K562 (cell line): ENCODE measurements around the gene TTYH2. TPM values are rescaled to one million over a fixed set of nuclear protein-coding genes. Genes with fewer than 3 reads are reported as not detected.
A peak's percentile ranks its signal among the peaks of the same experiment; 100 is the strongest.

Experiments used
- FOSL1 ChIP-seq: fragments of 200-800 bp; sonication (Bioruptor generic); conservative IDR thresholded peaks from 2 replicates; pipeline ENCODE4 v1.6.1; 2016; ENCODE audit warnings: missing genetic modification characterization, missing compliant biosample characterization
- FOXP1 ChIP-seq: sonication (generic); formaldehyde crosslinking; IDR thresholded peaks from 2 replicates; pipeline ENCODE4 v1.8.0; 2022; ENCODE audit warnings: mild to moderate bottlenecking, missing genetic modification reagents
- KLF16 ChIP-seq: IDR thresholded peaks from 2 replicates; pipeline ENCODE4 v1.6.1; 2016; ENCODE audit warnings: antibody characterized with exemption
- MAFF ChIP-seq: IDR thresholded peaks from 2 replicates; pipeline ENCODE4 v1.6.1; 2012; ENCODE audit warnings: low read length, improper control_type of control experiment
- ZNF124 ChIP-seq: sonication (generic); formaldehyde crosslinking; IDR thresholded peaks from 2 replicates; pipeline ENCODE4 v1.8.1; 2022; ENCODE audit warnings: missing genetic modification reagents
- ZNF668 ChIP-seq: fragments of 250-450 bp; sonication (Bioruptor Pico); IDR thresholded peaks from 2 replicates; pipeline ENCODE4 v1.8.0; 2022; ENCODE audit warnings: mild to moderate bottlenecking, inconsistent platforms
- polyA plus RNA-seq, 8 experiments: library from polyadenylated mRNA; depleted of rRNA in 4 of 8; stranded (reverse) in 5 of 8; unstranded in 3 of 8; fragments of >200 nt; fragmentation: Nextera tagmentation in 2 of 8; fragmentation: Illumina TruSeq in 1 of 8; extraction: Ambion mirVana in 2 of 8; extraction: Trizol in 1 of 8; gene quantifications; 2 replicates each; pipeline versions ENCODE4 v1.2.1 to v1.2.3, GENCODE V29; 2011 to 2014; ENCODE audit warnings: inconsistent platforms in 1 of 8, missing spikeins in 1 of 8
- total RNA-seq, 7 experiments: library from RNA; depleted of rRNA in 6 of 7; stranded (reverse); fragments of >200 nt in 6 of 7; fragmentation: Illumina TruSeq in 2 of 7; extraction: Trizol in 2 of 7; gene quantifications; 2 replicates each; pipeline versions ENCODE4 v1.2.1 to v1.2.3, GENCODE V29; 2011 to 2021; ENCODE audit warnings: low replicate concordance in 1 of 7
- TF ChIP-seq, protein P1 (sequence below): fragments of 450-650 bp; IDR thresholded peaks from 2 replicates; pipeline ENCODE4 v1.6.1; 2017; ENCODE audit warnings: antibody characterized with exemption, mild to moderate bottlenecking
- TF ChIP-seq, protein P2 (sequence below): sonication (generic); formaldehyde crosslinking; IDR thresholded peaks from 2 replicates; pipeline ENCODE4 v1.8.1; 2023; ENCODE audit warnings: mild to moderate bottlenecking, missing genetic modification reagents
- TF ChIP-seq, protein P3 (sequence below): fragments of 200-600 bp; sonication (generic); IDR thresholded peaks from one replicate; pipeline ENCODE4 v1.6.1; 2012; ENCODE audit warnings: mild to moderate bottlenecking, low read depth, low read length, inconsistent platforms

The TTYH2 gene
- total and polyA plus RNA-seq, 9 of the 15 experiments (the other 6 are each of a cell fraction or from before 2014, with no cell fraction given): 0.03 to 2.0 (median 0.91) TPM

DNA sequence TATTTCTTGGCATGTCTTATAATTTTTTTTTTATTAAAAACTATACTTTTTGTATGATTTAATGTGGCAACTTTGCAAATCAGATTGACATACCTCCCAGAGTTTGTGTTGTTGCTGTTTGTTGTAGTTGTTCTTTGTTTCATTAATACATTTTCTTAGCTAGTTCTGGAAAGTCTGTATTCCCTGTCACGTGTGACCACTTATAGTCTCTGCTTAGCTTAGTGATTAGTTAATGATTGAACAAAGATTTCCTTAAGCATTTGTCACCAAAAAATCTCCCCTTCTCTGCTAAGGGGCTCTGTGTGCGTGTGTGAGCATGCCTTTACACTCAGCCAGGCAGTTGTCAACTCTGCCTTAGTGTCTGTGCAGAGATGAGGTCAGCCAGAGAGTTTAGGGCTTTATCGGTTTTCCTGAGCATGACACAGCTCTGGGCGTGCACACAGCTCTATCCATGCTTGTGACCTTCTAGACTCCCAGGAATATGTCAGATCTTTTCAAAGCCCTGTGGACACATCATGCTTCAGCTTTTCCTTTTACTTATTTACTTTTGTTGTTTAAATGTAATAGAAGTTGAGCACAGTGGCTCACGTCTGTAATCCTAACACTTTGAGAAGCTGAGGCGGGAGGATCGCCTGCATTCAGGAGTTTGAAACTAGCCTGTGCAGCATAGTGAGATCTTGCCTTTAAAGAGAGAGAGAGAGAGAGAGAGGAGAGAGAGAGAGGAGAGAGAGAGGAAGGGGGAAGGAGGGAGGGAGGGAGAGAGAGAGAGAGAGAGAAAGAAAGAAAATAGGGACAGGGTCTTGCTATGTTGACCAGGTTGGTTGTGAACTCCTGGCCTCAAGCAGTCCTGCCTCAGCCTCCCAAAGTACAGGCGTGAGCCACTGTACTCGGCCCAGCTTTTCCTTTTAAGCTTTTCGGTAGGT, 82.5 kb downstream of the TTYH2 start (continued):
- TF ChIP-seq, protein P1, sequence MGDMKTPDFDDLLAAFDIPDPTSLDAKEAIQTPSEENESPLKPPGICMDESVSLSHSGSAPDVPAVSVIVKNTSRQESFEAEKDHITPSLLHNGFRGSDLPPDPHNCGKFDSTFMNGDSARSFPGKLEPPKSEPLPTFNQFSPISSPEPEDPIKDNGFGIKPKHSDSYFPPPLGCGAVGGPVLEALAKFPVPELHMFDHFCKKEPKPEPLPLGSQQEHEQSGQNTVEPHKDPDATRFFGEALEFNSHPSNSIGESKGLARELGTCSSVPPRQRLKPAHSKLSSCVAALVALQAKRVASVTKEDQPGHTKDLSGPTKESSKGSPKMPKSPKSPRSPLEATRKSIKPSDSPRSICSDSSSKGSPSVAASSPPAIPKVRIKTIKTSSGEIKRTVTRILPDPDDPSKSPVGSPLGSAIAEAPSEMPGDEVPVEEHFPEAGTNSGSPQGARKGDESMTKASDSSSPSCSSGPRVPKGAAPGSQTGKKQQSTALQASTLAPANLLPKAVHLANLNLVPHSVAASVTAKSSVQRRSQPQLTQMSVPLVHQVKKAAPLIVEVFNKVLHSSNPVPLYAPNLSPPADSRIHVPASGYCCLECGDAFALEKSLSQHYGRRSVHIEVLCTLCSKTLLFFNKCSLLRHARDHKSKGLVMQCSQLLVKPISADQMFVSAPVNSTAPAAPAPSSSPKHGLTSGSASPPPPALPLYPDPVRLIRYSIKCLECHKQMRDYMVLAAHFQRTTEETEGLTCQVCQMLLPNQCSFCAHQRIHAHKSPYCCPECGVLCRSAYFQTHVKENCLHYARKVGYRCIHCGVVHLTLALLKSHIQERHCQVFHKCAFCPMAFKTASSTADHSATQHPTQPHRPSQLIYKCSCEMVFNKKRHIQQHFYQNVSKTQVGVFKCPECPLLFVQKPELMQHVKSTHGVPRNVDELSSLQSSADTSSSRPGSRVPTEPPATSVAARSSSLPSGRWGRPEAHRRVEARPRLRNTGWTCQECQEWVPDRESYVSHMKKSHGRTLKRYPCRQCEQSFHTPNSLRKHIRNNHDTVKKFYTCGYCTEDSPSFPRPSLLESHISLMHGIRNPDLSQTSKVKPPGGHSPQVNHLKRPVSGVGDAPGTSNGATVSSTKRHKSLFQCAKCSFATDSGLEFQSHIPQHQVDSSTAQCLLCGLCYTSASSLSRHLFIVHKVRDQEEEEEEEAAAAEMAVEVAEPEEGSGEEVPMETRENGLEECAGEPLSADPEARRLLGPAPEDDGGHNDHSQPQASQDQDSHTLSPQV: peak; percentile 72
- TF ChIP-seq MAFF (peak; percentile 61; the same call in 1 of the 2 replicates), ZNF668 (no peak), FOSL1 (tag) (peak; percentile 76; the same call in 1 of the 2 replicates), FOXP1 (0 out of 2 replicates have a peak, but pooled peaks have one; percentile 29), KLF16 (no peak), ZNF124 (CRISPR knock-in tag) (no peak)
- TF ChIP-seq, protein P2, sequence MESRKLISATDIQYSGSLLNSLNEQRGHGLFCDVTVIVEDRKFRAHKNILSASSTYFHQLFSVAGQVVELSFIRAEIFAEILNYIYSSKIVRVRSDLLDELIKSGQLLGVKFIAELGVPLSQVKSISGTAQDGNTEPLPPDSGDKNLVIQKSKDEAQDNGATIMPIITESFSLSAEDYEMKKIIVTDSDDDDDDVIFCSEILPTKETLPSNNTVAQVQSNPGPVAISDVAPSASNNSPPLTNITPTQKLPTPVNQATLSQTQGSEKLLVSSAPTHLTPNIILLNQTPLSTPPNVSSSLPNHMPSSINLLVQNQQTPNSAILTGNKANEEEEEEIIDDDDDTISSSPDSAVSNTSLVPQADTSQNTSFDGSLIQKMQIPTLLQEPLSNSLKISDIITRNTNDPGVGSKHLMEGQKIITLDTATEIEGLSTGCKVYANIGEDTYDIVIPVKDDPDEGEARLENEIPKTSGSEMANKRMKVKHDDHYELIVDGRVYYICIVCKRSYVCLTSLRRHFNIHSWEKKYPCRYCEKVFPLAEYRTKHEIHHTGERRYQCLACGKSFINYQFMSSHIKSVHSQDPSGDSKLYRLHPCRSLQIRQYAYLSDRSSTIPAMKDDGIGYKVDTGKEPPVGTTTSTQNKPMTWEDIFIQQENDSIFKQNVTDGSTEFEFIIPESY (CRISPR knock-in tag): no peak
- TF ChIP-seq, protein P3, sequence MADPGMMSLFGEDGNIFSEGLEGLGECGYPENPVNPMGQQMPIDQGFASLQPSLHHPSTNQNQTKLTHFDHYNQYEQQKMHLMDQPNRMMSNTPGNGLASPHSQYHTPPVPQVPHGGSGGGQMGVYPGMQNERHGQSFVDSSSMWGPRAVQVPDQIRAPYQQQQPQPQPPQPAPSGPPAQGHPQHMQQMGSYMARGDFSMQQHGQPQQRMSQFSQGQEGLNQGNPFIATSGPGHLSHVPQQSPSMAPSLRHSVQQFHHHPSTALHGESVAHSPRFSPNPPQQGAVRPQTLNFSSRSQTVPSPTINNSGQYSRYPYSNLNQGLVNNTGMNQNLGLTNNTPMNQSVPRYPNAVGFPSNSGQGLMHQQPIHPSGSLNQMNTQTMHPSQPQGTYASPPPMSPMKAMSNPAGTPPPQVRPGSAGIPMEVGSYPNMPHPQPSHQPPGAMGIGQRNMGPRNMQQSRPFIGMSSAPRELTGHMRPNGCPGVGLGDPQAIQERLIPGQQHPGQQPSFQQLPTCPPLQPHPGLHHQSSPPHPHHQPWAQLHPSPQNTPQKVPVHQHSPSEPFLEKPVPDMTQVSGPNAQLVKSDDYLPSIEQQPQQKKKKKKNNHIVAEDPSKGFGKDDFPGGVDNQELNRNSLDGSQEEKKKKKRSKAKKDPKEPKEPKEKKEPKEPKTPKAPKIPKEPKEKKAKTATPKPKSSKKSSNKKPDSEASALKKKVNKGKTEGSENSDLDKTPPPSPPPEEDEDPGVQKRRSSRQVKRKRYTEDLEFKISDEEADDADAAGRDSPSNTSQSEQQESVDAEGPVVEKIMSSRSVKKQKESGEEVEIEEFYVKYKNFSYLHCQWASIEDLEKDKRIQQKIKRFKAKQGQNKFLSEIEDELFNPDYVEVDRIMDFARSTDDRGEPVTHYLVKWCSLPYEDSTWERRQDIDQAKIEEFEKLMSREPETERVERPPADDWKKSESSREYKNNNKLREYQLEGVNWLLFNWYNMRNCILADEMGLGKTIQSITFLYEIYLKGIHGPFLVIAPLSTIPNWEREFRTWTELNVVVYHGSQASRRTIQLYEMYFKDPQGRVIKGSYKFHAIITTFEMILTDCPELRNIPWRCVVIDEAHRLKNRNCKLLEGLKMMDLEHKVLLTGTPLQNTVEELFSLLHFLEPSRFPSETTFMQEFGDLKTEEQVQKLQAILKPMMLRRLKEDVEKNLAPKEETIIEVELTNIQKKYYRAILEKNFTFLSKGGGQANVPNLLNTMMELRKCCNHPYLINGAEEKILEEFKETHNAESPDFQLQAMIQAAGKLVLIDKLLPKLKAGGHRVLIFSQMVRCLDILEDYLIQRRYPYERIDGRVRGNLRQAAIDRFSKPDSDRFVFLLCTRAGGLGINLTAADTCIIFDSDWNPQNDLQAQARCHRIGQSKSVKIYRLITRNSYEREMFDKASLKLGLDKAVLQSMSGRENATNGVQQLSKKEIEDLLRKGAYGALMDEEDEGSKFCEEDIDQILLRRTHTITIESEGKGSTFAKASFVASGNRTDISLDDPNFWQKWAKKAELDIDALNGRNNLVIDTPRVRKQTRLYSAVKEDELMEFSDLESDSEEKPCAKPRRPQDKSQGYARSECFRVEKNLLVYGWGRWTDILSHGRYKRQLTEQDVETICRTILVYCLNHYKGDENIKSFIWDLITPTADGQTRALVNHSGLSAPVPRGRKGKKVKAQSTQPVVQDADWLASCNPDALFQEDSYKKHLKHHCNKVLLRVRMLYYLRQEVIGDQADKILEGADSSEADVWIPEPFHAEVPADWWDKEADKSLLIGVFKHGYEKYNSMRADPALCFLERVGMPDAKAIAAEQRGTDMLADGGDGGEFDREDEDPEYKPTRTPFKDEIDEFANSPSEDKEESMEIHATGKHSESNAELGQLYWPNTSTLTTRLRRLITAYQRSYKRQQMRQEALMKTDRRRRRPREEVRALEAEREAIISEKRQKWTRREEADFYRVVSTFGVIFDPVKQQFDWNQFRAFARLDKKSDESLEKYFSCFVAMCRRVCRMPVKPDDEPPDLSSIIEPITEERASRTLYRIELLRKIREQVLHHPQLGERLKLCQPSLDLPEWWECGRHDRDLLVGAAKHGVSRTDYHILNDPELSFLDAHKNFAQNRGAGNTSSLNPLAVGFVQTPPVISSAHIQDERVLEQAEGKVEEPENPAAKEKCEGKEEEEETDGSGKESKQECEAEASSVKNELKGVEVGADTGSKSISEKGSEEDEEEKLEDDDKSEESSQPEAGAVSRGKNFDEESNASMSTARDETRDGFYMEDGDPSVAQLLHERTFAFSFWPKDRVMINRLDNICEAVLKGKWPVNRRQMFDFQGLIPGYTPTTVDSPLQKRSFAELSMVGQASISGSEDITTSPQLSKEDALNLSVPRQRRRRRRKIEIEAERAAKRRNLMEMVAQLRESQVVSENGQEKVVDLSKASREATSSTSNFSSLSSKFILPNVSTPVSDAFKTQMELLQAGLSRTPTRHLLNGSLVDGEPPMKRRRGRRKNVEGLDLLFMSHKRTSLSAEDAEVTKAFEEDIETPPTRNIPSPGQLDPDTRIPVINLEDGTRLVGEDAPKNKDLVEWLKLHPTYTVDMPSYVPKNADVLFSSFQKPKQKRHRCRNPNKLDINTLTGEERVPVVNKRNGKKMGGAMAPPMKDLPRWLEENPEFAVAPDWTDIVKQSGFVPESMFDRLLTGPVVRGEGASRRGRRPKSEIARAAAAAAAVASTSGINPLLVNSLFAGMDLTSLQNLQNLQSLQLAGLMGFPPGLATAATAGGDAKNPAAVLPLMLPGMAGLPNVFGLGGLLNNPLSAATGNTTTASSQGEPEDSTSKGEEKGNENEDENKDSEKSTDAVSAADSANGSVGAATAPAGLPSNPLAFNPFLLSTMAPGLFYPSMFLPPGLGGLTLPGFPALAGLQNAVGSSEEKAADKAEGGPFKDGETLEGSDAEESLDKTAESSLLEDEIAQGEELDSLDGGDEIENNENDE: no peak
